Tibial nerve (tissue), 3 donors: ENCODE measurements around the gene DDX11.
"Not testable (repeated sequence)": the region's sequence is repeated elsewhere in the genome, so short reads cannot be mapped to it uniquely, and the experiment has no call there.

ENCODE experiments used
- POLR2A ChIP-seq, 2 donors: fragments of 450-650 bp; IDR thresholded peaks; one replicate each; pipeline ENCODE4 v1.6.1; 2017; ENCODE audit warnings: antibody characterized with exemption in 2 of 2, mild to moderate bottlenecking in 2 of 2, moderate library complexity in 2 of 2
- TF ChIP-seq, protein P1 (sequence below), 5 experiments: fragments of 200-600 bp in 3 of 5; fragments of 450-650 bp in 2 of 5; sonication (generic) in 3 of 5; IDR thresholded peaks; one replicate each; pipeline ENCODE4 v1.5.1; 2016 to 2019; ENCODE audit warnings: antibody characterized with exemption in 5 of 5, mild to moderate bottlenecking in 3 of 5, moderate library complexity in 2 of 5

DNA sequence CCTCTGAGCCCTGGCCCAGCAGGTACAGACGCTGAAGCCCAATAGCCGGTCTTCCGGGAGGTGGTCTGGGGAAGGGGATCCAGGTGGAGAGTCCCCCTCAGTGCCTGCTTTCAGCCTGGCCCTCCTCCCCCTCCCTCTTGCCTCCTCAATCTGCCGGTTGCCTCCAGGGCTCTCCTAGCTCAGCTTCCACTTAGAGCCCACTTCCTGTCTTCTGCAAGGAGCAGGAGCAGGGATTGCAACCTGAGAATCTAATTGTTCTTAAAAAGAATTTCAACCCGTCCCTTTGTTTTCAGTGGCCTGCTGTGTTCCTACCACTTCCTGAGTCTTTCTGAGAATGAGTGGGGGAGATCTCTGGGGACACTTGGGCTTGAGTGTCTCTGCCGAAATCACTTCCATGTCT is 6.6 kb downstream of the DDX11 start:
- TF ChIP-seq POLR2A (IDR thresholded peaks at IDR 0.05): not testable (repeated sequence)
- TF ChIP-seq, protein P1, sequence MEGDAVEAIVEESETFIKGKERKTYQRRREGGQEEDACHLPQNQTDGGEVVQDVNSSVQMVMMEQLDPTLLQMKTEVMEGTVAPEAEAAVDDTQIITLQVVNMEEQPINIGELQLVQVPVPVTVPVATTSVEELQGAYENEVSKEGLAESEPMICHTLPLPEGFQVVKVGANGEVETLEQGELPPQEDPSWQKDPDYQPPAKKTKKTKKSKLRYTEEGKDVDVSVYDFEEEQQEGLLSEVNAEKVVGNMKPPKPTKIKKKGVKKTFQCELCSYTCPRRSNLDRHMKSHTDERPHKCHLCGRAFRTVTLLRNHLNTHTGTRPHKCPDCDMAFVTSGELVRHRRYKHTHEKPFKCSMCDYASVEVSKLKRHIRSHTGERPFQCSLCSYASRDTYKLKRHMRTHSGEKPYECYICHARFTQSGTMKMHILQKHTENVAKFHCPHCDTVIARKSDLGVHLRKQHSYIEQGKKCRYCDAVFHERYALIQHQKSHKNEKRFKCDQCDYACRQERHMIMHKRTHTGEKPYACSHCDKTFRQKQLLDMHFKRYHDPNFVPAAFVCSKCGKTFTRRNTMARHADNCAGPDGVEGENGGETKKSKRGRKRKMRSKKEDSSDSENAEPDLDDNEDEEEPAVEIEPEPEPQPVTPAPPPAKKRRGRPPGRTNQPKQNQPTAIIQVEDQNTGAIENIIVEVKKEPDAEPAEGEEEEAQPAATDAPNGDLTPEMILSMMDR (IDR thresholded peaks at IDR 0.05): not testable (repeated sequence)
